ENCODE results near the gene KCNQ1OT1. TPM values are rescaled to one million over a fixed set of nuclear protein-coding genes. Genes with fewer than 3 reads are reported as not detected.

Gene KCNQ1OT1
- total and polyA plus RNA-seq, 4 donors, result 0.05 to 4.9 (median 0.61) TPM

GRCh38 chr11:2689651-2690575, 9.9 kb downstream of the KCNQ1OT1 start:
- Histone ChIP-seq H3K27ac (ENCODE audit: low read depth in 1 of 2, low read length in 2 of 2) (no peak overlapping the region), H3K36me3 (ENCODE audit: control insufficient read depth in 4 of 4, insufficient read depth in 3 of 4, low read depth in 1 of 4, low read length in 3 of 4) (no peaks in the 10 kb centered on the region), H3K9ac (ENCODE audit: low read depth in 1 of 2, low read length in 2 of 2) (no peak overlapping the region), H3K4me1 (ENCODE audit: control insufficient read depth in 4 of 4, insufficient read depth in 4 of 4, low read length in 3 of 4) (peaks cover 0 to 13% (median 0%) of the 10 kb centered on the region in 4 donors), H3K4me3 (ENCODE audit: low read depth in 1 of 3, low read length in 3 of 3) (no peak overlapping the region), H3K27me3 (ENCODE audit: control insufficient read depth in 4 of 4, insufficient read depth in 4 of 4, low read length in 3 of 4) (no peaks in the 10 kb centered on the region), H3K9me3 (ENCODE audit: control insufficient read depth in 4 of 4, low read length in 3 of 4) (no peaks in the 10 kb centered on the region)
- TF ChIP-seq SP1 (IDR thresholded peaks at IDR 0.05), result no peak
- no peak for TF ChIP-seq HNF4G (IDR thresholded peaks at IDR 0.05)
- TF ChIP-seq MAX (IDR thresholded peaks at IDR 0.05), result no peak
- no peak for TF ChIP-seq RAD21 (IDR thresholded peaks at IDR 0.05)
- no peak for TF ChIP-seq REST (IDR thresholded peaks at IDR 0.05)
- no peak for DNase-seq (ENCODE audit: low spot score)
- 79% methylated on average over 8 of the region's 8 CpGs for WGBS

GRCh38 chr11:2688381-2689231, 11.2 kb downstream of the KCNQ1OT1 start:
- WGBS, result 93% methylated on average over 6 of the region's 6 CpGs
- H3K36me3 ChIP-seq (ENCODE audit: control insufficient read depth in 4 of 4, insufficient read depth in 3 of 4, low read depth in 1 of 4, low read length in 3 of 4), result no peaks in the 10 kb centered on the region
- no peak overlapping the region for H3K4me3 ChIP-seq (ENCODE audit: low read depth in 1 of 3, low read length in 3 of 3)
- no peaks in the 10 kb centered on the region for H3K9me3 ChIP-seq (ENCODE audit: control insufficient read depth in 4 of 4, low read length in 3 of 4)
- TF ChIP-seq FOXA1 (IDR thresholded peaks at IDR 0.05), result no peak
- TF ChIP-seq NR2F2 (IDR thresholded peaks at IDR 0.05), result no peak
- TF ChIP-seq TAF1 (conservative IDR thresholded peaks at IDR 0.05), result no peak
- no peaks in the 10 kb centered on the region for H3K27me3 ChIP-seq (ENCODE audit: control insufficient read depth in 4 of 4, insufficient read depth in 4 of 4, low read length in 3 of 4)
- no peak for DNase-seq (ENCODE audit: low spot score)
- H3K4me1 ChIP-seq (ENCODE audit: control insufficient read depth in 4 of 4, insufficient read depth in 4 of 4, low read length in 3 of 4), result peaks cover 0 to 13% (median 0%) of the 10 kb centered on the region in 4 donors
- no peak overlapping the region for H3K9ac ChIP-seq (ENCODE audit: low read depth in 1 of 2, low read length in 2 of 2)
- H3K27ac ChIP-seq (ENCODE audit: low read depth in 1 of 2, low read length in 2 of 2), result no peak overlapping the region

- Histone ChIP-seq H3K9me3 (ENCODE audit: control insufficient read depth in 4 of 4, low read length in 3 of 4) (no peaks in the 10 kb centered on the region), H3K4me3 (ENCODE audit: low read depth in 1 of 3, low read length in 3 of 3) (no peak overlapping the region), H3K27me3 (ENCODE audit: control insufficient read depth in 4 of 4, insufficient read depth in 4 of 4, low read length in 3 of 4) (no peaks in the 10 kb centered on the region), H3K9ac (ENCODE audit: low read depth in 1 of 2, low read length in 2 of 2) (no peak overlapping the region), H3K36me3 (ENCODE audit: control insufficient read depth in 4 of 4, insufficient read depth in 3 of 4, low read depth in 1 of 4, low read length in 3 of 4) (peaks cover 0 to 2% (median 0%) of the 10 kb centered on the region in 4 donors), H3K27ac (ENCODE audit: low read depth in 1 of 2, low read length in 2 of 2) (no peak overlapping the region), H3K4me1 (ENCODE audit: control insufficient read depth in 4 of 4, insufficient read depth in 4 of 4, low read length in 3 of 4) (peaks cover 0 to 13% (median 0%) of the 10 kb centered on the region in 4 donors)
- 69% methylated on average over 7 of the region's 7 CpGs for WGBS
- TF ChIP-seq JUND (IDR thresholded peaks at IDR 0.05), result no peak
- TF ChIP-seq TAF1 (conservative IDR thresholded peaks at IDR 0.05), result no peak
- TF ChIP-seq RXRA (IDR thresholded peaks at IDR 0.05), result no peak
- no peak for TF ChIP-seq ZBTB33 (IDR thresholded peaks at IDR 0.05)
- TF ChIP-seq GABPA (IDR thresholded peaks at IDR 0.05 in 1 of 2, conservative IDR thresholded peaks at IDR 0.05 in 1 of 2), result no peak
- DNase-seq (ENCODE audit: low spot score), result no peak
Measured at GRCh38 chr11:2687782-2688191, 12.0 kb downstream of the KCNQ1OT1 start.
